Measurements from ENCODE around the gene DOCK9. TPM values are rescaled to one million over a fixed set of nuclear protein-coding genes. Genes with fewer than 3 reads are reported as not detected.
"Not testable (repeated sequence)": the region's sequence is repeated elsewhere in the genome, so short reads cannot be mapped to it uniquely, and the experiment has no call there.

The DOCK9 gene
- polyA plus RNA-seq, 3 donors, result 63.2 to 64.1 (median 64.0) TPM

DNA sequence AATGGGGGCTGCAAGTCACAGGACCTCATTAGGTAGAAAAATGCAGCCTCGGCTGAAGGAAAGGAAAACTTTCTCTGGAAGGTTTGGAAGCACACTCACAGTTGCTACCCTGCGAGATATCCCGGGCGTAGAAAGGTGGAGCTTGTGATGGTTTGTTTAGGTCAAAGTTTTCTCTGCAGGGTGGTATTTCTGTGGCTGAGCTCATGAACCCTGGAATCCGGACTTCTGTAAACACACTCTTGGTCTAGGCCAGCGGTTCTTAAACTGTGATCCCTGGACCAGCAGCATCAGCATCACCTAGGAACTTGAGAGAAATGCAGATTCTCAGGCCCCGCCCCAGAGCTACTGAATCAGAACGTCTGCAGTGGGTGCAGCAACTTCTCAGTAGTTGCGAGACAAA, 222.1 kb downstream of the DOCK9 start:
- no peak for DNase-seq (ENCODE audit: low read depth in 3 of 3, low spot score in 2 of 3)

DNA sequence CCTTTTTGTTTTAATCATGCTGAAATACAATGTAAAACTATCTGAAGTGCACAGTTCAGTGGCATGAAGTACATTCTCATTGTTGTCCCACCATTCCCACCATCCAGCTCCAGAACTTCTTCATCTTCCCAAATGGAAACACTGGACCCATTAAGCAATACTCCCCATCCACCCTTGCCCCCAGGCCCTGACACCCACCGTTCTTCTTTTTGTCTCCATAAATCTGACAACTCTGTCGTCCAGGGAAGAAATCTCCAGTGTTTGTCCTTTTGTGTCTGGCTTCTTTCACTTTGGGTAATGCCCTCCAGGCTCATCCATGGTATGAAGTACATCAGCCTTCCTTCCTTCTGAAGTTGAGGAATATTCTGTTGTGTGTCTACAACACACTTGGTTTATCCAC, 222.7 kb downstream of the DOCK9 start:
- DNase-seq (ENCODE audit: low read depth in 3 of 3, low spot score in 2 of 3), result no peak

DNA sequence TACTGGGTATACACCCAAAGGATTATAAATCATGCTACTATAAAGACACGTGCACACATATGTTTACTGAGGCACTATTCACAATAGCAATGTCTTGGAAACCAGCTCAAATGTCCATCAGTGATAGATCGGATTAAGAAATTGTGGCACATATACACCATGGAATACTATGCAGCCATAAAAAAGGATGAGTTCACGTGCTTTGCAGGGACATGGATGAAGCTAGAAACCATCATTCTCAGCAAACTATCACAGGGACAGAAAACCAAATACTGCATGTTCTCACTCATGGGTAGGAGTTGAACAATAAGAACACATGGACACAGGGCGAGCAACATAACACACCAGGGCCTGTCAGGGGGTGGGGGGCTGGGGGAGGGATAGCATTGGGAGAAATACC, 223.4 kb downstream of the DOCK9 start:
- DNase-seq (ENCODE audit: low read depth in 3 of 3, low spot score in 2 of 3), result not testable (repeated sequence)

DNA sequence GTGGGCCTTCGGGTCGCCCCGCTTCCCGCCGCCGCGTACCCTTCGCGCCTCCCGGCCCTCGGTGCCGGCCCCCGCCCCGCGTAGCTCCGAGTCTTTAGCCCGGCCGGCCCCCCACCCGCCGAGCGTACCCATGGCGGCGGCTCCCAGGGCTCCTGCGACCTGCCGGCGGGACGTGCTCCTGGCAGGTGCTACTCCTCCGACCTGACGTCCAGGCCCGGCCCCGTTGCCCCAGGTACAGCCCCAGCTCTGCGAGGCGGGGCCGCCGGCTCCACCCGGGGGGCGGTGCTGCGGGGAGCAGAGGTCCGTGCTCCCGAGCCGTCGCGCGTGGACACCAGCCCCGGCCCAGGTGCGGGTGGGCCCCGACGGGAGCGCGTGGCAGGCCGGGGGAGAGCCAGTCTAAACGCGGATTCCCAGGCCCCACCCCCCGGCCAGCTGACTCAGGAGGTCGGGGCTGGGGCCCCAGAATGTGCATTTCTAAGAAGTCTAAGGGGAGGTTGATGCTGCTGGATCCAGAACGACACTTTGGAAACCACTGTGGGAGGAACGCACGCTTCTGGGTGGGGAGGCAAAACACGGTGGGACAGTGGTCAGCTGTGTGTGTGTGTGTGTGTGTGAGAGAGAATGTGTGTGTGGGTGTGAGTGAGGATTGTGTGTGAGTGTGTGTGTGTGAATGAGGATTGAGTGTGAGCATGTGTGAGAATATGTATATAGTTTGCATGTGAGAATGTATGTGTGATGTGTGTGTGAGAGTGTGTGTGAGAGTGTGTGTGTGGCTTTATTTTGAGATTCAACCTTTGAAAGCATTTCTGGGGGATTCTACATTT, 225.2 kb downstream of the DOCK9 start, which contains the start of gene SLC15A1:
Gene SLC15A1, minus strand, starts transcription at position 206 of the 824 bp plus-strand sequence. Its CDS starts 74 bp downstream, at position 132.
- DNase-seq (ENCODE audit: low read depth in 3 of 3, low spot score in 2 of 3), result no peak

DNA sequence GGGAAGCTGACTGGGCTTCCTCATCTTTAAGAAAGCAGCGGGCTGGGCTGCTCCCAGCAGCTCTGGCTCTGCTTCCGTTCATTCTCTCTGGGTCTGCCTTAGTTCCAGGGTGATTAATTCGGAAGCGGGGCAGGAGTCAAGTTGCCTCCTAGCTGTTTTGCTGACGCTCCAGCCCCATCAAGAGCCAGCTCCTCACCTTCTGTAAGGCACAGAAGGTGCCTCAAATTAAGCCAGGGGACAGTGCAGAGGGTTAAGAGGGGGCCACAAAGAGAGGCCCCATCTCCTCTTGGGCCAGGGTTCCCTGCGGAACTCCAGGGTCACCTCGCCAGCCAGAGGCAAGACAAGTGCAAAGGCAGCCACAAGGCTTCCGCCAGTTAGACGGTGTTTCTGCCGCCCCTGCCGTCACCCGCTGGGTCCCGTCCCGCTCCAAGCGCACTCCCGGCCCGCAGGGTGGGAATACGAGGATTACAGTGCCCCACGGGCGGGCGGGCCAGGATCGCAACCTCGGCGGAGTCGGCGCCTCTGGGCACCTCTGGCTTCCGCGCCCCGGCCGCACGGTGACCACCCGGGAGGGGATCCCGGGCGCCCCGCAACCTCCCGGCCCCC, 225.9 kb downstream of the DOCK9 start:
- DNase-seq (ENCODE audit: low read depth in 3 of 3, low spot score in 2 of 3), result no peak

DNA sequence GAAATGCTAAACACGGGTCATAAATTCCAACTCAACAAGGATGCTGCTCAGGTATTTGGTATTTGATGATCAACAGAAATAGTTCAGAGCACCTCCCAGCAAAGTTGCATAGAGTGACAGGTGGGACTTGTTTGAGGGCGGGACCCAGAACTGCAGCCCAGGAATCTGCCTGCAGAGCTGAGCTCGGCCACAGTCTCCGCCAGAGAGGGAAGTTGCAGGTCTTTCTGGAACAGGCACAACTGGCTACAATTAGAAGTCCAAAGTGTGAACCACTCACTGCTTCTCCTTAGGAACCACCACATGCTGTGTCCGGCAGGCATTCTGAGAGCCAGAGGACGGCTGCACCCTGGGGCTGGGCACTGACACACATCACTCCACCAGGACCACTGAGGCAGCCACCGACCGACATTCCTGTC, 226.5 kb downstream of the DOCK9 start:
- peak in 1 of 3 donors; percentile 46 for DNase-seq (ENCODE audit: low read depth in 3 of 3, low spot score in 2 of 3)

DNA sequence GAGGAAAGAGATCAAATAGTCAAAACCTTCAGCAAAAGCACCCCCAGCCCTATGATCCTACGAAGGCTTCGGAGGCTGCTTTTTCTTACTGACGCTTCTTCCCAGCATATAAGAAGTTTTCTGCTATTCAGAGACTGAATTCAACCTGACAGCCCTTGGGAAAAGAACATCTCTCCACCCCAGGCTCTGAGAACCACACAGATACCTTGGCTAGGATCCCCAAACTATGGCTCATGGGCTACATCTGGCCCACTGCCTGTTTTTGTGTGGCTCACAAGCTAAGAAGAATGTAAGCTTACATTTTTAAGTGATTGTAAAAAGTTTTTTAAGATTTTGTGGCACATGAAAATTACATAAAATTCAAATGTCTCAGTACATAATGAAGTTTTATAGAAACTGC, 228.4 kb downstream of the DOCK9 start:
- no peak for DNase-seq (ENCODE audit: low read depth in 3 of 3, low spot score in 2 of 3)

DNA sequence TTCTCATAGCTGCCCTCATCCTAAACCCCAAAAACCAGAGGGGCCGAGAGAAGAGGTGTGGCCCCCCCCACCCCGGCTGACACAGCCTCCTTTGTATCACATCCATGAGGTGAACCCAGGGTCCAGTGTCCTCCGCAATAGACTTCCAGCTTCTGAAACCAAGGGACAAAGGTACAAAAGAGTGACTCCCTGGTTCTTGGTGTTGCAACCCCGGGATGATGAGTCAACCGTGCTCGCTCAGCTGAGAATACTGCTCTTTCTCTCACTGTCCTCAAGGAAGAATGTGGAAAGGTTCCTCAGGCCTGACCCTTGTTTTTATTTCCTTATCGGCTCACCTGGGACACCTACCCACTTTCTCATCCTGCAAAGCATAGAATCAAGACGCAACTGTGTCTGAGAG, 230.9 kb downstream of the DOCK9 start:
- DNase-seq (ENCODE audit: low read depth in 3 of 3, low spot score in 2 of 3), result no peak

Other genes starting within 250 kb of the DOCK9 start
- 10 to 100 TPM in 1 of 3 donors, 1 to 10 TPM in 2; 7.4 to 10.1 (median 7.6) TPM for gene SLC15A1, start 225.4 kb downstream of the DOCK9 start, polyA plus RNA-seq (ENCODE audit: insufficient read length in 3 of 3)
- 100 to 1,000 TPM in 2 of 3 donors, 10 to 100 TPM in 1; 98.7 to 109 (median 101) TPM for gene UBAC2, start 222.8 kb upstream of the DOCK9 start, polyA plus RNA-seq (ENCODE audit: insufficient read length in 3 of 3)